ENCODE measurements around the gene GLIPR1.

GRCh38 chr12:75507086-75507485, 26.5 kb downstream of the GLIPR1 start:
- TF ChIP-seq ISL1 (CRISPR knock-in tag; IDR thresholded peaks at IDR 0.05): no peak
- no peak for TF ChIP-seq ZC3H10 (CRISPR knock-in tag; IDR thresholded peaks at IDR 0.05)
- no peak for TF ChIP-seq TSHZ2 (CRISPR knock-in tag; IDR thresholded peaks at IDR 0.05)
- TF ChIP-seq PATZ1 (CRISPR knock-in tag; IDR thresholded peaks at IDR 0.05; ENCODE audit: borderline replicate concordance): no peak
- TF ChIP-seq CSDC2 (CRISPR knock-in tag; IDR thresholded peaks at IDR 0.05): no peak
